Bone marrow (tissue), 2 donors: ENCODE measurements around the gene ADORA3.
A peak's percentile ranks its signal among the peaks of the same experiment; 100 is the strongest.

Experiments
- DNase-seq, 2 donors: peaks; one replicate each; lab custom pipeline; 2025; lab: John Stamatoyannopoulos, UW

The ADORA3 gene

GRCh38 chr1:111475701-111476100 is 27.7 kb downstream of the ADORA3 start:
- no peak for DNase-seq

GRCh38 chr1:111474521-111474920 is 28.9 kb downstream of the ADORA3 start:
- DNase-seq: no peak

- no peak for DNase-seq
Observed at GRCh38 chr1:111474106-111474505, 29.3 kb downstream of the ADORA3 start.

GRCh38 chr1:111471538-111471937 is 31.9 kb downstream of the ADORA3 start:
- no peak for DNase-seq

- peak in 1 of 2 donors; percentile 98 for DNase-seq
Observed at GRCh38 chr1:111471012-111471411, 32.4 kb downstream of the ADORA3 start.

GRCh38 chr1:111470596-111470995 is 32.8 kb downstream of the ADORA3 start:
- DNase-seq: no peak

GRCh38 chr1:111469539-111469938 is 33.9 kb downstream of the ADORA3 start:
- DNase-seq: no peak

GRCh38 chr1:111468717-111469100 is 34.7 kb downstream of the ADORA3 start:
- DNase-seq: no peak

GRCh38 chr1:111467865-111468716 is 35.3 kb downstream of the ADORA3 start:
- DNase-seq: no peak

- no peak for DNase-seq
Observed at GRCh38 chr1:111466480-111466879, 37.0 kb downstream of the ADORA3 start.

- no peak for DNase-seq
Observed at GRCh38 chr1:111465754-111466153, 37.7 kb downstream of the ADORA3 start.

GRCh38 chr1:111463029-111463683 is 40.3 kb downstream of the ADORA3 start:
- DNase-seq: no peak

- DNase-seq: no peak
Observed at GRCh38 chr1:111462370-111463028, 40.9 kb downstream of the ADORA3 start.

- no peak for DNase-seq
Observed at GRCh38 chr1:111461765-111462164, 41.7 kb downstream of the ADORA3 start.

GRCh38 chr1:111455642-111456031 is 47.8 kb downstream of the ADORA3 start:
- no peak for DNase-seq

GRCh38 chr1:111454859-111455641 is 48.4 kb downstream of the ADORA3 start:
- DNase-seq: no peak

- no peak for DNase-seq
Observed at GRCh38 chr1:111453706-111454105, 49.7 kb downstream of the ADORA3 start.

- DNase-seq: no peak
Observed at GRCh38 chr1:111452581-111452980, 50.9 kb downstream of the ADORA3 start.

GRCh38 chr1:111450185-111450584 is 53.2 kb downstream of the ADORA3 start:
- DNase-seq: no peak

GRCh38 chr1:111449703-111450017 is 53.8 kb downstream of the ADORA3 start:
- no peak for DNase-seq
